Measurements from ENCODE around the gene CACNA1D.

The CACNA1D gene

GRCh38 chr3:53555068-53555588 is 60.7 kb downstream of the CACNA1D start:
- TF ChIP-seq GATA3 (IDR thresholded peaks at IDR 0.05; ENCODE audit: low read depth, low read length) = no peak
- TF ChIP-seq GATA2 (IDR thresholded peaks at IDR 0.05; ENCODE audit: low read depth, low read length) = no peak

- no peak for TF ChIP-seq GATA3 (IDR thresholded peaks at IDR 0.05; ENCODE audit: low read depth, low read length)
- no peak for TF ChIP-seq GATA2 (IDR thresholded peaks at IDR 0.05; ENCODE audit: low read depth, low read length)
Observed at GRCh38 chr3:53566461-53567145, 72.2 kb downstream of the CACNA1D start.

GRCh38 chr3:53570081-53570480 is 75.7 kb downstream of the CACNA1D start:
- TF ChIP-seq GATA2 (IDR thresholded peaks at IDR 0.05; ENCODE audit: low read depth, low read length) = no peak
- no peak for TF ChIP-seq GATA3 (IDR thresholded peaks at IDR 0.05; ENCODE audit: low read depth, low read length)

- no peak for TF ChIP-seq GATA3 (IDR thresholded peaks at IDR 0.05; ENCODE audit: low read depth, low read length)
Observed at GRCh38 chr3:53570709-53571108, 76.3 kb downstream of the CACNA1D start.

- TF ChIP-seq GATA3 (IDR thresholded peaks at IDR 0.05; ENCODE audit: low read depth, low read length) (no peak), GATA2 (IDR thresholded peaks at IDR 0.05; ENCODE audit: low read depth, low read length) (no peak)
Observed at GRCh38 chr3:53571264-53571663, 76.9 kb downstream of the CACNA1D start.

- no peak for TF ChIP-seq GATA2 (IDR thresholded peaks at IDR 0.05; ENCODE audit: low read depth, low read length)
- no peak for TF ChIP-seq GATA3 (IDR thresholded peaks at IDR 0.05; ENCODE audit: low read depth, low read length)
Observed at GRCh38 chr3:53577506-53577905, 83.1 kb downstream of the CACNA1D start.

GRCh38 chr3:53579636-53580035 is 85.2 kb downstream of the CACNA1D start:
- TF ChIP-seq GATA3 (IDR thresholded peaks at IDR 0.05; ENCODE audit: low read depth, low read length) (no peak), GATA2 (IDR thresholded peaks at IDR 0.05; ENCODE audit: low read depth, low read length) (no peak)

- TF ChIP-seq GATA3 (IDR thresholded peaks at IDR 0.05; ENCODE audit: low read depth, low read length) (no peak), GATA2 (IDR thresholded peaks at IDR 0.05; ENCODE audit: low read depth, low read length) (no peak)
Observed at GRCh38 chr3:53581671-53582070, 87.3 kb downstream of the CACNA1D start.

GRCh38 chr3:53583161-53583690 is 88.8 kb downstream of the CACNA1D start:
- TF ChIP-seq GATA2 (IDR thresholded peaks at IDR 0.05; ENCODE audit: low read depth, low read length) (no peak), GATA3 (IDR thresholded peaks at IDR 0.05; ENCODE audit: low read depth, low read length) (no peak)

GRCh38 chr3:53585049-53585448 is 90.6 kb downstream of the CACNA1D start:
- TF ChIP-seq GATA2 (IDR thresholded peaks at IDR 0.05; ENCODE audit: low read depth, low read length) = no peak
- TF ChIP-seq GATA3 (IDR thresholded peaks at IDR 0.05; ENCODE audit: low read depth, low read length) = no peak

- TF ChIP-seq GATA3 (IDR thresholded peaks at IDR 0.05; ENCODE audit: low read depth, low read length) (no peak), GATA2 (IDR thresholded peaks at IDR 0.05; ENCODE audit: low read depth, low read length) (no peak)
Observed at GRCh38 chr3:53585627-53586026, 91.2 kb downstream of the CACNA1D start.

- TF ChIP-seq GATA3 (IDR thresholded peaks at IDR 0.05; ENCODE audit: low read depth, low read length) (no peak), GATA2 (IDR thresholded peaks at IDR 0.05; ENCODE audit: low read depth, low read length) (no peak)
Observed at GRCh38 chr3:53588122-53588521, 93.7 kb downstream of the CACNA1D start.

GRCh38 chr3:53589201-53589600 is 94.8 kb downstream of the CACNA1D start:
- no peak for TF ChIP-seq GATA2 (IDR thresholded peaks at IDR 0.05; ENCODE audit: low read depth, low read length)
- no peak for TF ChIP-seq GATA3 (IDR thresholded peaks at IDR 0.05; ENCODE audit: low read depth, low read length)

GRCh38 chr3:53589806-53590205 is 95.4 kb downstream of the CACNA1D start:
- TF ChIP-seq GATA3 (IDR thresholded peaks at IDR 0.05; ENCODE audit: low read depth, low read length) (no peak), GATA2 (IDR thresholded peaks at IDR 0.05; ENCODE audit: low read depth, low read length) (no peak)

GRCh38 chr3:53590606-53591005 is 96.2 kb downstream of the CACNA1D start:
- TF ChIP-seq GATA2 (IDR thresholded peaks at IDR 0.05; ENCODE audit: low read depth, low read length) (no peak), GATA3 (IDR thresholded peaks at IDR 0.05; ENCODE audit: low read depth, low read length) (no peak)

Measured in SH-SY5Y (cell line).